Measurements from ENCODE around the gene GSG1L. TPM values are rescaled to one million over a fixed set of nuclear protein-coding genes. Genes with fewer than 3 reads are reported as not detected.

GSG1L gene
- not detected in 2 replicates for total RNA-seq

- DNase-seq (ENCODE audit: low read depth) = no peak
Measured at GRCh38 chr16:28063591-28064061, at the start of gene GSG1L. TSS of gene GSG1L (minus strand) at chr16:28063714. CDS start at chr16:28063424, 290 bp downstream.

- DNase-seq (ENCODE audit: low read depth) = no peak
Measured at GRCh38 chr16:28112908-28113307, 49.4 kb upstream of the GSG1L start.

- DNase-seq (ENCODE audit: low read depth) = no peak
Measured at GRCh38 chr16:28110977-28111376, 47.5 kb upstream of the GSG1L start.

- DNase-seq (ENCODE audit: low read depth) = no peak
Measured at GRCh38 chr16:28110479-28110878, 47.0 kb upstream of the GSG1L start.

GRCh38 chr16:28110074-28110473 lies 46.6 kb upstream of the GSG1L start:
- DNase-seq (ENCODE audit: low read depth) = no peak

- no peak for DNase-seq (ENCODE audit: low read depth)
Measured at GRCh38 chr16:28108590-28109247, 45.2 kb upstream of the GSG1L start.

- no peak for DNase-seq (ENCODE audit: low read depth)
Measured at GRCh38 chr16:28107232-28107631, 43.7 kb upstream of the GSG1L start.

- DNase-seq (ENCODE audit: low read depth) = peak; percentile 31
Measured at GRCh38 chr16:28106467-28107215, 43.1 kb upstream of the GSG1L start.

GRCh38 chr16:28105954-28106353 lies 42.4 kb upstream of the GSG1L start:
- no peak for DNase-seq (ENCODE audit: low read depth)

- no peak for DNase-seq (ENCODE audit: low read depth)
Measured at GRCh38 chr16:28105297-28105696, 41.8 kb upstream of the GSG1L start.

- DNase-seq (ENCODE audit: low read depth) = no peak
Measured at GRCh38 chr16:28104404-28104803, 40.9 kb upstream of the GSG1L start.

GRCh38 chr16:28103516-28104170 lies 40.1 kb upstream of the GSG1L start:
- no peak for DNase-seq (ENCODE audit: low read depth)

GRCh38 chr16:28101533-28101890 lies 38.0 kb upstream of the GSG1L start:
- DNase-seq (ENCODE audit: low read depth) = no peak

- DNase-seq (ENCODE audit: low read depth) = no peak
Measured at GRCh38 chr16:28100810-28101532, 37.5 kb upstream of the GSG1L start.

GRCh38 chr16:28098959-28099945 lies 35.7 kb upstream of the GSG1L start:
- no peak for DNase-seq (ENCODE audit: low read depth)

GRCh38 chr16:28098171-28098958 lies 34.9 kb upstream of the GSG1L start:
- no peak for DNase-seq (ENCODE audit: low read depth)

- no peak for DNase-seq (ENCODE audit: low read depth)
Measured at GRCh38 chr16:28096983-28097899, 33.7 kb upstream of the GSG1L start.

GRCh38 chr16:28093385-28093725 lies 29.8 kb upstream of the GSG1L start:
- DNase-seq (ENCODE audit: low read depth) = no peak

GRCh38 chr16:28092721-28093384 lies 29.3 kb upstream of the GSG1L start:
- peak; percentile 12 for DNase-seq (ENCODE audit: low read depth)

Measured in renal cortical epithelial cell (primary cell).